SW480 (cell line): ENCODE results near the gene MPC1.
"Not testable (repeated sequence)": the region's sequence is repeated elsewhere in the genome, so short reads cannot be mapped to it uniquely, and the experiment has no call there.

ENCODE experiments used
- DNase-seq: peaks from one replicate; pipeline ENCODE4 v3.0.0-alpha.2; 2016; ENCODE audit warnings: low spot score

Gene MPC1

GRCh38 chr6:166344921-166345320 lies 37.8 kb downstream of the MPC1 start:
- DNase-seq: not testable (repeated sequence)

GRCh38 chr6:166344240-166344639 lies 38.5 kb downstream of the MPC1 start:
- no peak for DNase-seq

GRCh38 chr6:166343150-166343487 lies 39.6 kb downstream of the MPC1 start:
- DNase-seq: no peak

GRCh38 chr6:166342349-166343149 lies 40.2 kb downstream of the MPC1 start, which contains the start of gene SFT2D1:
SFT2D1 (minus strand) TSS chr6:166342545; CDS start chr6:166342481, 64 bp downstream.
- DNase-seq: peak; percentile 60

GRCh38 chr6:166341977-166342348 lies 40.8 kb downstream of the MPC1 start:
- DNase-seq: no peak

- no peak for DNase-seq
Measured at GRCh38 chr6:166341464-166341863, 41.3 kb downstream of the MPC1 start.

- DNase-seq: no peak
Measured at GRCh38 chr6:166338854-166339253, 43.9 kb downstream of the MPC1 start.

GRCh38 chr6:166336847-166337246 lies 45.9 kb downstream of the MPC1 start:
- DNase-seq: no peak

GRCh38 chr6:166335378-166336302 lies 47.1 kb downstream of the MPC1 start:
- no peak for DNase-seq

- DNase-seq: no peak
Measured at GRCh38 chr6:166334878-166335277, 47.9 kb downstream of the MPC1 start.

GRCh38 chr6:166333172-166333995 lies 49.4 kb downstream of the MPC1 start:
- DNase-seq: no peak

GRCh38 chr6:166331503-166332415 lies 51.0 kb downstream of the MPC1 start:
- no peak for DNase-seq

GRCh38 chr6:166330612-166331011 lies 52.1 kb downstream of the MPC1 start:
- no peak for DNase-seq

GRCh38 chr6:166325383-166326042 lies 57.2 kb downstream of the MPC1 start:
- DNase-seq: no peak

GRCh38 chr6:166323395-166323794 lies 59.3 kb downstream of the MPC1 start:
- no peak for DNase-seq

- DNase-seq: peak; percentile 63
Measured at GRCh38 chr6:166318649-166319600, 63.8 kb downstream of the MPC1 start.

GRCh38 chr6:166318227-166318626 lies 64.5 kb downstream of the MPC1 start:
- peak; percentile 82 for DNase-seq

- no peak for DNase-seq
Measured at GRCh38 chr6:166317261-166318212, 65.2 kb downstream of the MPC1 start.
